ENCODE data around the gene EDC4. TPM values are rescaled to one million over a fixed set of nuclear protein-coding genes. Genes with fewer than 3 reads are reported as not detected.

The EDC4 gene
- total and polyA plus RNA-seq, 9 of the 15 experiments (the other 6 are each of a cell fraction or from before 2014, with no cell fraction given) = 1.1 to 131 (median 74.0) TPM

DNA sequence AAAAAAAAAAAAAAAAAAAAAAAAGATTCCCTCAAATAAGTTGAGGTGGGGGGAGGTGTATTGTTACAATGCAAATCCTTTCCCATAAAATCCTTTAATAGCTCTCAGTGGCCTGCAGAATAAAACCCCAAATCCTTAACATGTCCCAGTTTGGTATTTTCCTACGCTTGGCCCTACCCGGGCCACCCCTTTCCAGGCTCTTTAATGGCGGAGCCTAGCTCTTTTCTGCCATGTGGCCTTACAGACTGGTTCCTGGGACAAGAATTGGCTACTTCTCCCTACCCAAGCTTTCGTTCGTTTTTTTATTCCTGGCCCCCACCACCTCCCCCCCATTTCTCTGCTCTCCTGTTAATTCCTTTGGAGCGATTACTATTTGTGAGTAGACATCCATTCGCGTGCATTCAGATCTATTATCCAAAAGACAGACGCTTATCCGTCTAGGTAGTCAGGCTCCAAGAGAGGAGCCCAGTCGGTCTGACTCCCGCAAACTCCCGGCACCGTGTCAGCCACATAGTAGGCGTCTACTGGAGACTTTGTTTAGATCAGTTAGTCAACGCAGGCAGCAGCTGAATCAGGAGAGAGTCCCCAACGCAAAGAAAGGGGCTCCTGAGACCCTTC, 31.5 kb upstream of the EDC4 start:
- ChIA-PET POLR2A (interaction anchor here (0.7 to 1.1 kb wide), 3 partner anchors 32 to 136 kb away, joined by 3 to 4 read pairs (median 3); partner anchors contain the start of gene EDC4), CTCF (ENCODE audit: low intra/inter-chr PET ratio) (interaction anchor here (0.7 kb wide), 1 partner anchor 24 kb away, joined by 3 read pairs; no protein-coding TSS in a partner anchor)
- 14% methylated on average over 17 of the region's 17 CpGs for WGBS (ENCODE audit: insufficient coverage, low coverage, missing lambda C conversion rate)
- H3K4me1 ChIP-seq (replicated peaks in 1 of 2; ENCODE audit: control insufficient read depth in 2 of 2, insufficient read depth in 2 of 2, low read length in 2 of 2) = peaks cover 34 to 40% of the 10 kb centered on the region in 2 experiments
- H3K27me3 ChIP-seq (ENCODE audit: control insufficient read depth in 2 of 2, insufficient read depth in 2 of 2, low read length in 2 of 2) = no peaks in the 10 kb centered on the region
- peak in 1 of 4 experiments; percentile 37 for DNase-seq (ENCODE audit: extremely low read depth in 1 of 4, low spot score in 3 of 4)
- H3K9ac ChIP-seq (ENCODE audit: insufficient read depth in 1 of 2, low read depth in 2 of 2, low read length in 2 of 2) = peak overlapping the region; percentile 94 to 98
- H2AFZ ChIP-seq (ENCODE audit: low read depth, low read length) = peak overlapping the region; percentile 100
- peak overlapping the region; percentile 97 for H3K4me2 ChIP-seq (ENCODE audit: insufficient read depth, low read length)
- peak overlapping the region; percentile 83 for H3K4me3 ChIP-seq
- ATAC-seq = peak; percentile 32
- no peaks in the 10 kb centered on the region for H3K9me3 ChIP-seq (replicated peaks; ENCODE audit: control insufficient read depth, insufficient read depth, low read depth, low read length)
- no peaks in the 10 kb centered on the region for H3K9me1 ChIP-seq (ENCODE audit: control insufficient read depth, insufficient read depth, low read length)
- no peaks in the 10 kb centered on the region; the same call in 1 of the 2 replicates for H4K20me1 ChIP-seq (replicated peaks; ENCODE audit: control insufficient read depth, insufficient read depth, low read length)
- BruUV-seq (replicated peaks) = TSS peak; percentile 81
- peaks cover 40% of the 10 kb centered on the region for H3K79me2 ChIP-seq (ENCODE audit: control insufficient read depth, insufficient read depth, low read length)
- FAIRE-seq = no peak
- peak overlapping the region; percentile 99 for H3K27ac ChIP-seq (ENCODE audit: extremely low read depth, low read depth, low read length)
- in situ Hi-C loops (cut with MboI) = no loop called here
- peaks cover 14% of the 10 kb centered on the region for H3K36me3 ChIP-seq (ENCODE audit: control insufficient read depth, insufficient read depth, low read length)
- intact Hi-C loops (cut with micrococcal nuclease) = no loop called here
- TF ChIP-seq, protein P1, sequence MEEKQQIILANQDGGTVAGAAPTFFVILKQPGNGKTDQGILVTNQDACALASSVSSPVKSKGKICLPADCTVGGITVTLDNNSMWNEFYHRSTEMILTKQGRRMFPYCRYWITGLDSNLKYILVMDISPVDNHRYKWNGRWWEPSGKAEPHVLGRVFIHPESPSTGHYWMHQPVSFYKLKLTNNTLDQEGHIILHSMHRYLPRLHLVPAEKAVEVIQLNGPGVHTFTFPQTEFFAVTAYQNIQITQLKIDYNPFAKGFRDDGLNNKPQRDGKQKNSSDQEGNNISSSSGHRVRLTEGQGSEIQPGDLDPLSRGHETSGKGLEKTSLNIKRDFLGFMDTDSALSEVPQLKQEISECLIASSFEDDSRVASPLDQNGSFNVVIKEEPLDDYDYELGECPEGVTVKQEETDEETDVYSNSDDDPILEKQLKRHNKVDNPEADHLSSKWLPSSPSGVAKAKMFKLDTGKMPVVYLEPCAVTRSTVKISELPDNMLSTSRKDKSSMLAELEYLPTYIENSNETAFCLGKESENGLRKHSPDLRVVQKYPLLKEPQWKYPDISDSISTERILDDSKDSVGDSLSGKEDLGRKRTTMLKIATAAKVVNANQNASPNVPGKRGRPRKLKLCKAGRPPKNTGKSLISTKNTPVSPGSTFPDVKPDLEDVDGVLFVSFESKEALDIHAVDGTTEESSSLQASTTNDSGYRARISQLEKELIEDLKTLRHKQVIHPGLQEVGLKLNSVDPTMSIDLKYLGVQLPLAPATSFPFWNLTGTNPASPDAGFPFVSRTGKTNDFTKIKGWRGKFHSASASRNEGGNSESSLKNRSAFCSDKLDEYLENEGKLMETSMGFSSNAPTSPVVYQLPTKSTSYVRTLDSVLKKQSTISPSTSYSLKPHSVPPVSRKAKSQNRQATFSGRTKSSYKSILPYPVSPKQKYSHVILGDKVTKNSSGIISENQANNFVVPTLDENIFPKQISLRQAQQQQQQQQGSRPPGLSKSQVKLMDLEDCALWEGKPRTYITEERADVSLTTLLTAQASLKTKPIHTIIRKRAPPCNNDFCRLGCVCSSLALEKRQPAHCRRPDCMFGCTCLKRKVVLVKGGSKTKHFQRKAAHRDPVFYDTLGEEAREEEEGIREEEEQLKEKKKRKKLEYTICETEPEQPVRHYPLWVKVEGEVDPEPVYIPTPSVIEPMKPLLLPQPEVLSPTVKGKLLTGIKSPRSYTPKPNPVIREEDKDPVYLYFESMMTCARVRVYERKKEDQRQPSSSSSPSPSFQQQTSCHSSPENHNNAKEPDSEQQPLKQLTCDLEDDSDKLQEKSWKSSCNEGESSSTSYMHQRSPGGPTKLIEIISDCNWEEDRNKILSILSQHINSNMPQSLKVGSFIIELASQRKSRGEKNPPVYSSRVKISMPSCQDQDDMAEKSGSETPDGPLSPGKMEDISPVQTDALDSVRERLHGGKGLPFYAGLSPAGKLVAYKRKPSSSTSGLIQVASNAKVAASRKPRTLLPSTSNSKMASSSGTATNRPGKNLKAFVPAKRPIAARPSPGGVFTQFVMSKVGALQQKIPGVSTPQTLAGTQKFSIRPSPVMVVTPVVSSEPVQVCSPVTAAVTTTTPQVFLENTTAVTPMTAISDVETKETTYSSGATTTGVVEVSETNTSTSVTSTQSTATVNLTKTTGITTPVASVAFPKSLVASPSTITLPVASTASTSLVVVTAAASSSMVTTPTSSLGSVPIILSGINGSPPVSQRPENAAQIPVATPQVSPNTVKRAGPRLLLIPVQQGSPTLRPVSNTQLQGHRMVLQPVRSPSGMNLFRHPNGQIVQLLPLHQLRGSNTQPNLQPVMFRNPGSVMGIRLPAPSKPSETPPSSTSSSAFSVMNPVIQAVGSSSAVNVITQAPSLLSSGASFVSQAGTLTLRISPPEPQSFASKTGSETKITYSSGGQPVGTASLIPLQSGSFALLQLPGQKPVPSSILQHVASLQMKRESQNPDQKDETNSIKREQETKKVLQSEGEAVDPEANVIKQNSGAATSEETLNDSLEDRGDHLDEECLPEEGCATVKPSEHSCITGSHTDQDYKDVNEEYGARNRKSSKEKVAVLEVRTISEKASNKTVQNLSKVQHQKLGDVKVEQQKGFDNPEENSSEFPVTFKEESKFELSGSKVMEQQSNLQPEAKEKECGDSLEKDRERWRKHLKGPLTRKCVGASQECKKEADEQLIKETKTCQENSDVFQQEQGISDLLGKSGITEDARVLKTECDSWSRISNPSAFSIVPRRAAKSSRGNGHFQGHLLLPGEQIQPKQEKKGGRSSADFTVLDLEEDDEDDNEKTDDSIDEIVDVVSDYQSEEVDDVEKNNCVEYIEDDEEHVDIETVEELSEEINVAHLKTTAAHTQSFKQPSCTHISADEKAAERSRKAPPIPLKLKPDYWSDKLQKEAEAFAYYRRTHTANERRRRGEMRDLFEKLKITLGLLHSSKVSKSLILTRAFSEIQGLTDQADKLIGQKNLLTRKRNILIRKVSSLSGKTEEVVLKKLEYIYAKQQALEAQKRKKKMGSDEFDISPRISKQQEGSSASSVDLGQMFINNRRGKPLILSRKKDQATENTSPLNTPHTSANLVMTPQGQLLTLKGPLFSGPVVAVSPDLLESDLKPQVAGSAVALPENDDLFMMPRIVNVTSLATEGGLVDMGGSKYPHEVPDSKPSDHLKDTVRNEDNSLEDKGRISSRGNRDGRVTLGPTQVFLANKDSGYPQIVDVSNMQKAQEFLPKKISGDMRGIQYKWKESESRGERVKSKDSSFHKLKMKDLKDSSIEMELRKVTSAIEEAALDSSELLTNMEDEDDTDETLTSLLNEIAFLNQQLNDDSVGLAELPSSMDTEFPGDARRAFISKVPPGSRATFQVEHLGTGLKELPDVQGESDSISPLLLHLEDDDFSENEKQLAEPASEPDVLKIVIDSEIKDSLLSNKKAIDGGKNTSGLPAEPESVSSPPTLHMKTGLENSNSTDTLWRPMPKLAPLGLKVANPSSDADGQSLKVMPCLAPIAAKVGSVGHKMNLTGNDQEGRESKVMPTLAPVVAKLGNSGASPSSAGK (IDR thresholded peaks at IDR 0.05) = peak; percentile 68
- TF ChIP-seq EP400 (IDR thresholded peaks at IDR 0.05) (peak; percentile 68), SMARCC2 (IDR thresholded peaks at IDR 0.05; ENCODE audit: low read depth) (0 out of 2 replicates have a peak, but pooled peaks have one; percentile 31), HDGF (IDR thresholded peaks at IDR 0.05) (0 out of 2 replicates have a peak, but pooled peaks have one; percentile 78), NCOA6 (IDR thresholded peaks at IDR 0.05) (peak; percentile 81), NFATC3 (IDR thresholded peaks at IDR 0.05) (no peak), HDAC1 (IDR thresholded peaks at IDR 0.05) (0 out of 4 replicates have a peak, but pooled peaks of 1 of the 2 experiments have one; percentile 7)
- TF ChIP-seq, protein P2, sequence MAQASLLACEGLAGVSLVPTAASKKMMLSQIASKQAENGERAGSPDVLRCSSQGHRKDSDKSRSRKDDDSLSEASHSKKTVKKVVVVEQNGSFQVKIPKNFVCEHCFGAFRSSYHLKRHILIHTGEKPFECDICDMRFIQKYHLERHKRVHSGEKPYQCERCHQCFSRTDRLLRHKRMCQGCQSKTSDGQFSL (CRISPR knock-in tag; IDR thresholded peaks at IDR 0.05) = 0 out of 2 replicates have a peak, but pooled peaks have one; percentile 21
- TF ChIP-seq, protein P2 (tag; IDR thresholded peaks at IDR 0.05) = no peak
